ENCODE measurements around the gene HOXA4. TPM values are rescaled to one million over a fixed set of nuclear protein-coding genes. Genes with fewer than 3 reads are reported as not detected.

Gene HOXA4
- total RNA-seq, 3 donors from 2014 or later (not counting 1 experiment from before 2014, with no cell fraction given): 0.52 to 2.1 (median 0.63) TPM

DNA sequence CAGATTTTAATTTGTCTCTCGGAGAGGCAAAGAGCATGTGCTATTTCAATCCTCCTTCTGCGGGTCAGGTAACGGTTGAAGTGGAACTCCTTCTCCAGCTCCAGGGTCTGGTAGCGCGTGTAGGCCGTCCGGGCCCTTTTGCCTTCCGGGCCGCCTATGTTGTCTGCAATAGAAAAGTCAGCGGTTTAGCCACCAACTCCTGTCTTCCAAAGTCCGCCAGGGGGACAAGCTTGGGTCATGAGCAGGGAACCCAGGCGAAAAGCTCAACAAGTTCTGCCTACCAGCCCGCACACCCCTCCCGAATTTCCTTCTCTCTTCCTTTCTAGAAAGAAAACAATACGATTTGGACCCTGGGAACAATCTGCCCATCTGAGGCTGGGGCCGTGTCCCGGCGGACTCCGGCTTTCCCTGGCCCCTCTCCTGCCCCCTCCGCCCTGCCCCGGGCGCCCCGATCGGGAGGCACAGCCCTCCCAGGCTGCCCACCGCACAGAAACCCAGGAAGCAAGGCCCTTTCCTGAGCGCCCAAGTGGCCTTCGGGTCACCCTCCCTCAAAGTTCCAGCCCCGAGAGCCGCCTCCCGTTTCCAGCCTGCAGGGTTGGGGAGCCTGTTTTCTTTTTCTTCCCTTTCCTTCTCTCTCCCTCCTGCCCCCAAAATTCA lies 11.5 kb upstream of the HOXA4 start:
- Histone ChIP-seq H3K9me3 (ENCODE audit: control insufficient read depth, insufficient read depth, low read length) (no peaks in the 10 kb centered on the region), H3K36me3 (ENCODE audit: control insufficient read depth, insufficient read depth, low read length) (no peaks in the 10 kb centered on the region), H3K4me1 (ENCODE audit: control insufficient read depth, insufficient read depth, low read length) (peaks cover 4% of the 10 kb centered on the region), H3K27ac (ENCODE audit: low read length) (no peak overlapping the region), H3K27me3 (ENCODE audit: control insufficient read depth, insufficient read depth, low read length) (peaks cover 8% of the 10 kb centered on the region), H3K4me3 (ENCODE audit: low read length) (no peak overlapping the region)
- Mint-ChIP-seq H3K9me3 (no peaks in the 10 kb centered on the region), H3K4me1 (peaks cover 0 to 10% of the 10 kb centered on the region in 2 donors), H3K36me3 (no peaks in the 10 kb centered on the region), H3K4me3 (peak overlapping the region; percentile 76), H3K27ac (peak overlapping the region in 1 of 2 donors; percentile 57), H3K27me3 (ENCODE audit: low read depth in 2 of 2) (peaks cover 45 to 60% of the 10 kb centered on the region in 2 donors)
- no peak for TF ChIP-seq CTCF (IDR thresholded peaks at IDR 0.05)
- WGBS (ENCODE audit: insufficient coverage): 90% methylated on average over 30 of the region's 30 CpGs
- DNase-seq (no peak), ATAC-seq (no peak)
- intact Hi-C loops (cut with micrococcal nuclease): no loop called here

- peaks cover 40 to 56% of the 10 kb centered on the region in 2 donors for H3K27me3 Mint-ChIP-seq (ENCODE audit: low read depth in 2 of 2)
- peaks cover 9% of the 10 kb centered on the region for H3K27me3 ChIP-seq (ENCODE audit: control insufficient read depth, insufficient read depth, low read length)
- DNase-seq: no peak
- ATAC-seq: no peak
- peaks cover 0 to 10% of the 10 kb centered on the region in 2 donors for H3K4me1 Mint-ChIP-seq
- no peaks in the 10 kb centered on the region for H3K9me3 Mint-ChIP-seq
- no peaks in the 10 kb centered on the region for H3K36me3 ChIP-seq (ENCODE audit: control insufficient read depth, insufficient read depth, low read length)
- no peaks in the 10 kb centered on the region for H3K36me3 Mint-ChIP-seq
- intact Hi-C loops (cut with micrococcal nuclease): no loop called here
- H3K4me3 ChIP-seq (ENCODE audit: low read length): no peak overlapping the region
- no peaks in the 10 kb centered on the region for H3K9me3 ChIP-seq (ENCODE audit: control insufficient read depth, insufficient read depth, low read length)
- H3K4me3 Mint-ChIP-seq: peak overlapping the region; percentile 2
- H3K4me1 ChIP-seq (ENCODE audit: control insufficient read depth, insufficient read depth, low read length): peaks cover 3% of the 10 kb centered on the region
- no peak for TF ChIP-seq CTCF (IDR thresholded peaks at IDR 0.05)
- no peak overlapping the region for H3K27ac Mint-ChIP-seq
- H3K27ac ChIP-seq (ENCODE audit: low read length): no peak overlapping the region
- WGBS (ENCODE audit: insufficient coverage): 96% methylated on average over 15 of the region's 18 CpGs
Observed at GRCh38 chr7:27141137-27141922, 10.8 kb upstream of the HOXA4 start.

DNA sequence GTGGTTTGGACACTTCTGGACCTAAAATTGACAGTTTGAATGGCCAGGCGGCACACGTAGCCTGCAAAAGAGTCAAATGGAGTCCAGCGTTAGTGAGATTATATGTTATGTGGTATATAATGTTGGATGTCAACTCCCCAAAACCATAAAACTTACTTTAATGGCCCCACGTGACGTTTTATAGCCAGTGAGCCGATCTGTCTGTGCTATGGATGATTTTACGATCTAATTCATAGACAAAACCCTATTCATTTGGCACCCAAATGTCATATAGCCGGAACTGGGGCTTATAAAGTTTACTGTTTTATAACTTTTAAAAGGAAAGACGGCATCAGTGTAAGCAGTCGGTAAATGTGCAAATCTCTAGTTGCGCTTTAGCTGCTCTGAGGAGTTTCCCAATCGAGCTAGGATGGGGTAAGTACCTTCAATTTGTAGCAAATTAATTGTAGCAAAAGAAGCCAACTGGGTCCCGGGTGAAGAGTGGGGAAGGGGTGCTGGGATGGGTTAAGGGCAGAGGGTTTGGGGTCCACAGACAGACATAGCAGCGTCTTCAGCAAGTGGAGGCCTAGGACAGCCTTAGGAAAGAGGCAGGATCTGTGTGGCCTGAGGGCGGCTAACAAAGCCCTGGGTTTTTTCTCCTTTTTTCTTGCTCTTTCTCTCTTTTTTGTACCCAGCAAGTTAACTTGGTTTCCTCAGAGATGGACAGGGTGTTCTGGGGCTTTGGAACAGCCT lies 9.7 kb upstream of the HOXA4 start:
- H3K27me3 ChIP-seq (ENCODE audit: control insufficient read depth, insufficient read depth, low read length): peaks cover 9% of the 10 kb centered on the region
- intact Hi-C loops (cut with micrococcal nuclease): no loop called here
- DNase-seq: no peak
- H3K4me3 ChIP-seq (ENCODE audit: low read length): no peak overlapping the region
- Mint-ChIP-seq H3K36me3 (no peaks in the 10 kb centered on the region), H3K27ac (no peak overlapping the region), H3K9me3 (no peaks in the 10 kb centered on the region), H3K4me1 (peaks cover 0 to 10% of the 10 kb centered on the region in 2 donors), H3K4me3 (no peak overlapping the region), H3K27me3 (ENCODE audit: low read depth in 2 of 2) (peaks cover 36 to 56% of the 10 kb centered on the region in 2 donors)
- 95% methylated on average over 15 of the region's 15 CpGs for WGBS (ENCODE audit: insufficient coverage)
- TF ChIP-seq CTCF (IDR thresholded peaks at IDR 0.05): no peak
- ATAC-seq: no peak
- peaks cover 3% of the 10 kb centered on the region for H3K4me1 ChIP-seq (ENCODE audit: control insufficient read depth, insufficient read depth, low read length)
- H3K27ac ChIP-seq (ENCODE audit: low read length): no peak overlapping the region
- no peaks in the 10 kb centered on the region for H3K9me3 ChIP-seq (ENCODE audit: control insufficient read depth, insufficient read depth, low read length)
- no peaks in the 10 kb centered on the region for H3K36me3 ChIP-seq (ENCODE audit: control insufficient read depth, insufficient read depth, low read length)
